CD4-positive, alpha-beta T cell (primary cell): Measurements from ENCODE around the gene JARID2. TPM values are rescaled to one million over a fixed set of nuclear protein-coding genes. Genes with fewer than 3 reads are reported as not detected.
A peak's percentile ranks its signal among the peaks of the same experiment; 100 is the strongest.

ENCODE experiments used
- ATAC-seq: fragments of 200-7000 bp; cut with Tn5 transposase; one replicate; pipeline ENCODE4 v1.10.0; 2022; ENCODE audit warnings: mild to moderate bottlenecking; ENCODE audit not compliant: poor library complexity
- CTCF ChIA-PET: fragments of 350-600 bp; sonication (Branson Sonifier 250); formaldehyde crosslinking; loops from one replicate; lab custom pipeline; 2021; ENCODE audit warnings: antibody characterized with exemption, inconsistent platforms; lab: Charles Lee
- POLR2A ChIA-PET: fragments of 350-600 bp; sonication (Branson Sonifier 250); formaldehyde crosslinking; loops from one replicate; lab custom pipeline; 2021; ENCODE audit warnings: antibody characterized with exemption, inconsistent platforms; lab: Charles Lee
- DNase-seq, 14 experiments: peaks; one replicate each; pipeline ENCODE4 v3.0.0-alpha.2; 2013 to 2020; ENCODE audit warnings: mixed read lengths in 2 of 14
- H3K27ac ChIP-seq, 2 donors: one replicate each; pipeline versions ENCODE4 v1.5.1 to v1.7.0; 2013; ENCODE audit warnings: low read length in 2 of 2, low read depth in 1 of 2, mild to moderate bottlenecking in 1 of 2
- H3K27me3 ChIP-seq, 2 experiments: 1 replicate in 1 of 2; 2 replicates in 1 of 2; pipeline versions ENCODE4 v1.6.1 to v1.7.0; 2013; ENCODE audit warnings: low read length in 2 of 2, control low read depth in 1 of 2, mild to moderate bottlenecking in 1 of 2, moderate library complexity in 1 of 2; ENCODE audit not compliant: insufficient read depth in 2 of 2, control insufficient read depth in 1 of 2
- H3K36me3 ChIP-seq: one replicate; pipeline ENCODE4 v1.6.1; 2013; ENCODE audit warnings: low read length, control low read depth; ENCODE audit not compliant: insufficient read depth
- H3K4me1 ChIP-seq: one replicate; pipeline ENCODE4 v1.6.1; 2013; ENCODE audit warnings: low read length, control low read depth; ENCODE audit not compliant: insufficient read depth
- H3K4me3 ChIP-seq: one replicate; pipeline ENCODE4 v1.5.1; 2013; ENCODE audit warnings: mild to moderate bottlenecking, low read length, moderate library complexity
- H3K9me3 ChIP-seq, 2 experiments: 1 replicate in 1 of 2; 2 replicates in 1 of 2; pipeline versions ENCODE4 v1.6.1 to v1.7.0; 2013; ENCODE audit warnings: low read length in 2 of 2, mild to moderate bottlenecking in 2 of 2, control low read depth in 1 of 2, moderate library complexity in 1 of 2; ENCODE audit not compliant: control insufficient read depth in 1 of 2, insufficient read depth in 1 of 2
- H3K27ac Mint-ChIP-seq: one replicate; pipeline ENCODE4 v1.8.0; 2020; ENCODE audit warnings: mixed read lengths
- H3K27me3 Mint-ChIP-seq: one replicate; pipeline ENCODE4 v1.8.0; 2021; ENCODE audit warnings: mixed read lengths
- H3K36me3 Mint-ChIP-seq: one replicate; pipeline ENCODE4 v1.8.0; 2021; ENCODE audit warnings: low read depth, mixed read lengths
- H3K4me1 Mint-ChIP-seq: one replicate; pipeline ENCODE4 v1.8.0; 2021; ENCODE audit warnings: low read depth, mixed read lengths
- H3K4me3 Mint-ChIP-seq: one replicate; pipeline ENCODE4 v1.8.0; 2020; ENCODE audit warnings: mild to moderate bottlenecking, mixed read lengths
- H3K9me3 Mint-ChIP-seq: one replicate; pipeline ENCODE4 v1.8.0; 2020; ENCODE audit warnings: mixed read lengths
- intact Hi-C, 2 experiments: fragments of 100-400 bp; cut with DNase I in 1 of 2; cut with micrococcal nuclease in 1 of 2; formaldehyde crosslinking; loops; one replicate each; pipeline versions ENCODE4 v1.15.1 to v1.9.0; 2023 to 2025; cut with DNase I, micrococcal nuclease
- total RNA-seq, 174 experiments: library from RNA in 2 of 174; stranded (reverse) in 2 of 174; gene quantifications; one replicate each; pipeline ENCODE4 v1.2.3 and lab custom pipeline; 2021 to 2026
- TF ChIP-seq, protein P1 (sequence below): fragments of 200-600 bp; IDR thresholded peaks from one replicate; pipeline ENCODE4 v1.8.0; 2022; ENCODE audit warnings: antibody characterized with exemption, mild to moderate bottlenecking

JARID2 gene
- total RNA-seq, 2 experiments from 2014 or later = 32.0 to 33.0 TPM

DNA sequence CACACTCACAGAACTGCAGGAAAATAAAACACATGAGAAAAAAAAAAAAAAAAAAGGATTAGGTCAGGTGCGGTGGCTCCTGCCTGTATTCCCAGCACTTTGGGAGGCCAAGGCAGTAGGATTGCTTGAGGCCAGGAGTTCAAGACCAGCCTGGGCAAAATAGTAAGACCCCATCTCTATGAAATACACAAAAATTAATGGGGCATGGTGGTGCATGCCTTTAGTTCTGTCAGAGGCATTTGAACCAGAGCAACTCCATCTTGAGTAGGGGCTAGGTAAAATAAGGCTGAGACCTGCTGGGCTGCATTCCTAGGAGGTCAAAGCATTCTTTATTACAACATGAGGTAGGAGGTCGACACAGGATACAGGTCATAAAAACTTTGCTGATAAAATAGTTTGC is 39.0 kb upstream of the JARID2 start:
- no peaks in the 10 kb centered on the region for H3K36me3 ChIP-seq
- ATAC-seq (no peak), DNase-seq (no peak)
- no peaks in the 10 kb centered on the region for H3K4me1 Mint-ChIP-seq
- no peak overlapping the region for H3K27ac Mint-ChIP-seq
- no peaks in the 10 kb centered on the region for H3K27me3 Mint-ChIP-seq
- no peaks in the 10 kb centered on the region for H3K27me3 ChIP-seq
- intact Hi-C loops = no loop called here
- H3K4me1 ChIP-seq = no peaks in the 10 kb centered on the region
- ChIA-PET POLR2A (no interaction called here), CTCF (no interaction called here)
- H3K9me3 Mint-ChIP-seq = no peaks in the 10 kb centered on the region
- H3K4me3 ChIP-seq = no peak overlapping the region
- no peak overlapping the region for H3K27ac ChIP-seq
- no peaks in the 10 kb centered on the region for H3K36me3 Mint-ChIP-seq
- H3K4me3 Mint-ChIP-seq = no peak overlapping the region
- TF ChIP-seq, protein P1, sequence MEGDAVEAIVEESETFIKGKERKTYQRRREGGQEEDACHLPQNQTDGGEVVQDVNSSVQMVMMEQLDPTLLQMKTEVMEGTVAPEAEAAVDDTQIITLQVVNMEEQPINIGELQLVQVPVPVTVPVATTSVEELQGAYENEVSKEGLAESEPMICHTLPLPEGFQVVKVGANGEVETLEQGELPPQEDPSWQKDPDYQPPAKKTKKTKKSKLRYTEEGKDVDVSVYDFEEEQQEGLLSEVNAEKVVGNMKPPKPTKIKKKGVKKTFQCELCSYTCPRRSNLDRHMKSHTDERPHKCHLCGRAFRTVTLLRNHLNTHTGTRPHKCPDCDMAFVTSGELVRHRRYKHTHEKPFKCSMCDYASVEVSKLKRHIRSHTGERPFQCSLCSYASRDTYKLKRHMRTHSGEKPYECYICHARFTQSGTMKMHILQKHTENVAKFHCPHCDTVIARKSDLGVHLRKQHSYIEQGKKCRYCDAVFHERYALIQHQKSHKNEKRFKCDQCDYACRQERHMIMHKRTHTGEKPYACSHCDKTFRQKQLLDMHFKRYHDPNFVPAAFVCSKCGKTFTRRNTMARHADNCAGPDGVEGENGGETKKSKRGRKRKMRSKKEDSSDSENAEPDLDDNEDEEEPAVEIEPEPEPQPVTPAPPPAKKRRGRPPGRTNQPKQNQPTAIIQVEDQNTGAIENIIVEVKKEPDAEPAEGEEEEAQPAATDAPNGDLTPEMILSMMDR = no peak
- no peaks in the 10 kb centered on the region for H3K9me3 ChIP-seq

GRCh38 chr6:15207923-15208322 is 37.9 kb upstream of the JARID2 start:
- Mint-ChIP-seq H3K36me3 (no peaks in the 10 kb centered on the region), H3K4me3 (no peak overlapping the region), H3K27ac (no peak overlapping the region), H3K4me1 (no peaks in the 10 kb centered on the region), H3K9me3 (no peaks in the 10 kb centered on the region), H3K27me3 (no peaks in the 10 kb centered on the region)
- Histone ChIP-seq H3K27ac (no peak overlapping the region), H3K4me3 (no peak overlapping the region), H3K27me3 (no peaks in the 10 kb centered on the region), H3K36me3 (no peaks in the 10 kb centered on the region), H3K9me3 (no peaks in the 10 kb centered on the region), H3K4me1 (no peaks in the 10 kb centered on the region)
- DNase-seq (peak in 1 of 14 experiments; percentile 11), ATAC-seq (no peak)
- ChIA-PET POLR2A (no interaction called here), CTCF (no interaction called here)
- intact Hi-C loops = no loop called here
- TF ChIP-seq, protein P1 = no peak

GRCh38 chr6:15213838-15214400 is 31.9 kb upstream of the JARID2 start:
- H3K36me3 Mint-ChIP-seq = no peaks in the 10 kb centered on the region
- no peaks in the 10 kb centered on the region for H3K4me1 Mint-ChIP-seq
- ATAC-seq = no peak
- ChIA-PET POLR2A (no interaction called here), CTCF (no interaction called here)
- H3K4me3 Mint-ChIP-seq = no peak overlapping the region
- H3K36me3 ChIP-seq = no peaks in the 10 kb centered on the region
- no peak overlapping the region for H3K4me3 ChIP-seq
- TF ChIP-seq, protein P1 = no peak
- H3K9me3 ChIP-seq = no peaks in the 10 kb centered on the region
- H3K27me3 ChIP-seq = no peaks in the 10 kb centered on the region
- H3K9me3 Mint-ChIP-seq = no peaks in the 10 kb centered on the region
- H3K27ac ChIP-seq = no peak overlapping the region
- no peaks in the 10 kb centered on the region for H3K27me3 Mint-ChIP-seq
- intact Hi-C loops = no loop called here
- no peak overlapping the region for H3K27ac Mint-ChIP-seq
- H3K4me1 ChIP-seq = no peaks in the 10 kb centered on the region
- DNase-seq = no peak
